HG03175 (cell line): ENCODE data around the gene MAPRE2.

ENCODE experiments used
- ATAC-seq: cut with Tn5 transposase; IDR thresholded peaks from one replicate; pipeline ENCODE4 v1.9.1; 2021; ENCODE audit warnings: mild to moderate bottlenecking, moderate library complexity; ENCODE audit not compliant: unreplicated experiment

MAPRE2 gene

GRCh38 chr18:35118641-35119040, 77.4 kb downstream of the MAPRE2 start:
- ATAC-seq, result no peak

- no peak for ATAC-seq
Observed at GRCh38 chr18:35121038-35121437, 79.8 kb downstream of the MAPRE2 start.

- ATAC-seq, result no peak
Observed at GRCh38 chr18:35121531-35121930, 80.3 kb downstream of the MAPRE2 start.

- ATAC-seq, result no peak
Observed at GRCh38 chr18:35122586-35123224, 81.5 kb downstream of the MAPRE2 start.

GRCh38 chr18:35123811-35124210, 82.6 kb downstream of the MAPRE2 start:
- ATAC-seq, result no peak

GRCh38 chr18:35127201-35127600, 86.0 kb downstream of the MAPRE2 start:
- peak; percentile 51 for ATAC-seq

GRCh38 chr18:35128675-35129074, 87.5 kb downstream of the MAPRE2 start:
- ATAC-seq, result no peak

GRCh38 chr18:35130236-35130635, 89.0 kb downstream of the MAPRE2 start:
- ATAC-seq, result no peak

GRCh38 chr18:35131387-35132020, 90.3 kb downstream of the MAPRE2 start:
- no peak for ATAC-seq

GRCh38 chr18:35132021-35132902, 91.0 kb downstream of the MAPRE2 start:
- no peak for ATAC-seq

- ATAC-seq, result no peak
Observed at GRCh38 chr18:35134190-35134730, 93.0 kb downstream of the MAPRE2 start.

GRCh38 chr18:35134791-35135531, 93.7 kb downstream of the MAPRE2 start:
- no peak for ATAC-seq

- ATAC-seq, result no peak
Observed at GRCh38 chr18:35136248-35136647, 95.0 kb downstream of the MAPRE2 start.

GRCh38 chr18:35136885-35137284, 95.7 kb downstream of the MAPRE2 start:
- no peak for ATAC-seq

GRCh38 chr18:35137632-35138031, 96.4 kb downstream of the MAPRE2 start:
- no peak for ATAC-seq

GRCh38 chr18:35138773-35139172, 97.6 kb downstream of the MAPRE2 start:
- no peak for ATAC-seq

- ATAC-seq, result no peak
Observed at GRCh38 chr18:35139517-35139916, 98.3 kb downstream of the MAPRE2 start.

- ATAC-seq, result no peak
Observed at GRCh38 chr18:35141077-35141476, 99.9 kb downstream of the MAPRE2 start.

- no peak for ATAC-seq
Observed at GRCh38 chr18:35141567-35142274, 100.5 kb downstream of the MAPRE2 start.

- ATAC-seq, result no peak
Observed at GRCh38 chr18:35142275-35142615, 101.0 kb downstream of the MAPRE2 start.
